ENCODE results near the gene HFE. TPM values are rescaled to one million over a fixed set of nuclear protein-coding genes. Genes with fewer than 3 reads are reported as not detected.
A peak's percentile ranks its signal among the peaks of the same experiment; 100 is the strongest.

HFE gene
- total and polyA plus RNA-seq, 2 of the 13 experiments (the other 11 are each of a cell fraction or from before 2014, with no cell fraction given), result 3.7 to 6.3 TPM

DNA sequence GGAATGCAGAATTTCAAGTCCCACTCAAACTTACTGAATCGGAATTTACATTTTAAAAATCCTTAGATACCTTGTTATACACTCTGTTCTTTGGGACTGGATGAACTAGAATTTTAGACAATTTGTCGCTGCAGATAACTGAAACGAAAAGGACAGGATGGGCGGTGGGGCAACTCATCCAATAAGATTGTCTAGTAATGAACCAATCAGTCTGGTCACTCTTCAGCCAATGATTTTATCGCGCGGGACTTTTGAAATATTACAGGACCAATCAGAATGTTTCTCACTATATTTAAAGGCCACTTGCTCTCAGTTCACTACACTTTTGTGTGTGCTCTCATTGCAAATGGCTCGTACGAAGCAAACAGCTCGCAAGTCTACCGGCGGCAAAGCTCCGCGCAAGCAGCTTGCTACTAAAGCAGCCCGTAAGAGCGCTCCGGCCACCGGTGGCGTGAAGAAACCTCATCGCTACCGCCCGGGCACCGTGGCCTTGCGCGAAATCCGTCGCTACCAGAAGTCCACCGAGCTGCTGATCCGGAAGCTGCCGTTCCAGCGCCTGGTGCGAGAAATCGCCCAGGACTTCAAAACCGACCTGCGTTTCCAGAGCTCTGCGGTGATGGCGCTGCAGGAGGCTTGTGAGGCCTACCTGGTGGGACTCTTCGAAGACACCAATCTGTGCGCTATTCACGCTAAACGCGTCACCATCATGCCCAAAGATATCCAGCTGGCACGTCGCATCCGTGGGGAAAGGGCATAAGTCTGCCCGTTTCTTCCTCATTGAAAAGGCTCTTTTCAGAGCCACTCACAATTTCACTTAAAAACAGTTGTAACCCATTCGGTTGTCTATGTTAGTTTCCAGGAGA is 41.9 kb upstream of the HFE start (continued):
- TF ChIP-seq, protein P1, sequence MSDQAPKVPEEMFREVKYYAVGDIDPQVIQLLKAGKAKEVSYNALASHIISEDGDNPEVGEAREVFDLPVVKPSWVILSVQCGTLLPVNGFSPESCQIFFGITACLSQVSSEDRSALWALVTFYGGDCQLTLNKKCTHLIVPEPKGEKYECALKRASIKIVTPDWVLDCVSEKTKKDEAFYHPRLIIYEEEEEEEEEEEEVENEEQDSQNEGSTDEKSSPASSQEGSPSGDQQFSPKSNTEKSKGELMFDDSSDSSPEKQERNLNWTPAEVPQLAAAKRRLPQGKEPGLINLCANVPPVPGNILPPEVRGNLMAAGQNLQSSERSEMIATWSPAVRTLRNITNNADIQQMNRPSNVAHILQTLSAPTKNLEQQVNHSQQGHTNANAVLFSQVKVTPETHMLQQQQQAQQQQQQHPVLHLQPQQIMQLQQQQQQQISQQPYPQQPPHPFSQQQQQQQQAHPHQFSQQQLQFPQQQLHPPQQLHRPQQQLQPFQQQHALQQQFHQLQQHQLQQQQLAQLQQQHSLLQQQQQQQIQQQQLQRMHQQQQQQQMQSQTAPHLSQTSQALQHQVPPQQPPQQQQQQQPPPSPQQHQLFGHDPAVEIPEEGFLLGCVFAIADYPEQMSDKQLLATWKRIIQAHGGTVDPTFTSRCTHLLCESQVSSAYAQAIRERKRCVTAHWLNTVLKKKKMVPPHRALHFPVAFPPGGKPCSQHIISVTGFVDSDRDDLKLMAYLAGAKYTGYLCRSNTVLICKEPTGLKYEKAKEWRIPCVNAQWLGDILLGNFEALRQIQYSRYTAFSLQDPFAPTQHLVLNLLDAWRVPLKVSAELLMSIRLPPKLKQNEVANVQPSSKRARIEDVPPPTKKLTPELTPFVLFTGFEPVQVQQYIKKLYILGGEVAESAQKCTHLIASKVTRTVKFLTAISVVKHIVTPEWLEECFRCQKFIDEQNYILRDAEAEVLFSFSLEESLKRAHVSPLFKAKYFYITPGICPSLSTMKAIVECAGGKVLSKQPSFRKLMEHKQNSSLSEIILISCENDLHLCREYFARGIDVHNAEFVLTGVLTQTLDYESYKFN (CRISPR knock-in tag; conservative IDR thresholded peaks at IDR 0.05), result no peak
- TF ChIP-seq NFIC (IDR thresholded peaks at IDR 0.05; ENCODE audit: low read length) (peak; percentile 77; the same call in 1 of the 2 replicates), REPIN1 (CRISPR knock-in tag; IDR thresholded peaks at IDR 0.05; ENCODE audit: borderline replicate concordance, low read depth) (peak; percentile 97), HDAC1 (CRISPR knock-in tag; IDR thresholded peaks at IDR 0.05) (peak; percentile 78; the same call in 1 of the 2 replicates), HNF4A (CRISPR knock-in tag; IDR thresholded peaks at IDR 0.05) (peak; percentile 27; the same call in 1 of the 2 replicates), PLRG1 (conservative IDR thresholded peaks at IDR 0.05) (no peak), TP53 (CRISPR knock-in tag; conservative IDR thresholded peaks at IDR 0.05) (no peak; the same call in 1 of the 2 replicates), TGIF2 (CRISPR knock-in tag; IDR thresholded peaks at IDR 0.05) (peak; percentile 93), ZFP37 (CRISPR knock-in tag; IDR thresholded peaks at IDR 0.05; ENCODE audit: borderline replicate concordance) (no peak), ZMYM4 (CRISPR knock-in tag; IDR thresholded peaks at IDR 0.05) (peak; percentile 94), HOXA7 (CRISPR knock-in tag; IDR thresholded peaks at IDR 0.05) (no peak), ZNF607 (CRISPR knock-in tag; IDR thresholded peaks at IDR 0.05; ENCODE audit: borderline replicate concordance) (peak; percentile 91), U2AF1 (optimal IDR thresholded peaks at IDR 0.05; ENCODE audit: low read depth, low read length) (peak; percentile 94), EZH2 (conservative IDR thresholded peaks at IDR 0.05; ENCODE audit: low read depth, low read length) (no peak), RBFOX2 (IDR thresholded peaks at IDR 0.05; ENCODE audit: low read depth, low read length) (peak; percentile 100), EP300 (IDR thresholded peaks at IDR 0.05; ENCODE audit: low read depth in 2 of 2, low read length in 2 of 2) (peak in 1 of 2 experiments; percentile 44; a peak in 2 of 4 replicates), EP300 (CRISPR knock-in tag; IDR thresholded peaks at IDR 0.05; ENCODE audit: borderline replicate concordance) (peak; percentile 76; the same call in 1 of the 2 replicates), TCF12 (IDR thresholded peaks at IDR 0.05) (no peak), TCF12 (CRISPR knock-in tag; IDR thresholded peaks at IDR 0.05) (peak; percentile 66; the same call in 1 of the 2 replicates), ZNF446 (CRISPR knock-in tag; IDR thresholded peaks at IDR 0.05) (0 out of 2 replicates have a peak, but pooled peaks have one; percentile 67), HOXA3 (CRISPR knock-in tag; IDR thresholded peaks at IDR 0.05) (peak; percentile 94), ZSCAN21 (CRISPR knock-in tag; IDR thresholded peaks at IDR 0.05; ENCODE audit: borderline replicate concordance) (peak; percentile 84; the same call in 1 of the 2 replicates)
- TF ChIP-seq, protein P2, sequence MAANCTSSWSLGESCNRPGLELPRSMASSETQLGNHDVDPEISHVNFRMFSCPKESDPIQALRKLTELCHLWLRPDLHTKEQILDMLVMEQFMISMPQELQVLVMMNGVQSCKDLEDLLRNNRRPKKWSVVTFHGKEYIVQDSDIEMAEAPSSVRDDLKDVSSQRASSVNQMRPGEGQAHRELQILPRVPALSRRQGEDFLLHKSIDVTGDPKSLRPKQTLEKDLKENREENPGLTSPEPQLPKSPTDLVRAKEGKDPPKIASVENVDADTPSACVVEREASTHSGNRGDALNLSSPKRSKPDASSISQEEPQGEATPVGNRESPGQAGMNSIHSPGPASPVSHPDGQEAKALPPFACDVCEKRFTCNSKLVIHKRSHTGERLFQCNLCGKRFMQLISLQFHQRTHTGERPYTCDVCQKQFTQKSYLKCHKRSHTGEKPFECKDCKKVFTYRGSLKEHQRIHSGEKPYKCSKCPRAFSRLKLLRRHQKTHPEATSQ (CRISPR knock-in tag; IDR thresholded peaks at IDR 0.05; ENCODE audit: borderline replicate concordance), result peak; percentile 93
- TF ChIP-seq, protein P3, sequence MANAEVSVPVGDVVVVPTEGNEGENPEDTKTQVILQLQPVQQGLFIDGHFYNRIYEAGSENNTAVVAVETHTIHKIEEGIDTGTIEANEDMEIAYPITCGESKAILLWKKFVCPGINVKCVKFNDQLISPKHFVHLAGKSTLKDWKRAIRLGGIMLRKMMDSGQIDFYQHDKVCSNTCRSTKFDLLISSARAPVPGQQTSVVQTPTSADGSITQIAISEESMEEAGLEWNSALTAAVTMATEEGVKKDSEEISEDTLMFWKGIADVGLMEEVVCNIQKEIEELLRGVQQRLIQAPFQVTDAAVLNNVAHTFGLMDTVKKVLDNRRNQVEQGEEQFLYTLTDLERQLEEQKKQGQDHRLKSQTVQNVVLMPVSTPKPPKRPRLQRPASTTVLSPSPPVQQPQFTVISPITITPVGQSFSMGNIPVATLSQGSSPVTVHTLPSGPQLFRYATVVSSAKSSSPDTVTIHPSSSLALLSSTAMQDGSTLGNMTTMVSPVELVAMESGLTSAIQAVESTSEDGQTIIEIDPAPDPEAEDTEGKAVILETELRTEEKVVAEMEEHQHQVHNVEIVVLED (CRISPR knock-in tag; IDR thresholded peaks at IDR 0.05; ENCODE audit: borderline replicate concordance), result peak; percentile 62
